Erythroblast (primary cell): ENCODE data around the gene SLFN12L.

ENCODE experiments used
- DNase-seq, 2 experiments: peaks; one replicate each; lab custom pipeline; 2025; lab: John Stamatoyannopoulos, UW
- GATA1 ChIP-seq: IDR thresholded peaks from 2 replicates; pipeline ENCODE4 v1.6.1; 2011; ENCODE audit warnings: low read depth, mild to moderate bottlenecking, control low read depth, low read length, moderate library complexity
- POLR2A ChIP-seq: IDR thresholded peaks from 2 replicates; pipeline ENCODE4 v1.6.1; 2011; ENCODE audit warnings: mild to moderate bottlenecking, low read length

The SLFN12L gene

GRCh38 chr17:35449371-35449931 lies 88.0 kb downstream of the SLFN12L start:
- no peak for TF ChIP-seq GATA1
- no peak for TF ChIP-seq POLR2A
- DNase-seq = peak; percentile 21 to 42

GRCh38 chr17:35448899-35449227 lies 88.6 kb downstream of the SLFN12L start:
- TF ChIP-seq POLR2A = peak; percentile 30
- TF ChIP-seq GATA1 = no peak
- DNase-seq = no peak

- no peak for TF ChIP-seq GATA1
- peak; percentile 77 for TF ChIP-seq POLR2A
Observed at GRCh38 chr17:35448214-35448898, 89.1 kb downstream of the SLFN12L start, which contains the start of gene SLFN13. TSS of gene SLFN13 (minus strand) at chr17:35448766. CDS start at chr17:35445680, 3,086 bp downstream.

GRCh38 chr17:35447499-35447898 lies 90.0 kb downstream of the SLFN12L start:
- DNase-seq = peak; percentile 29 to 31
- TF ChIP-seq GATA1 = no peak
- TF ChIP-seq POLR2A = no peak

More at GRCh38 chr17:35448214-35448898, 89.1 kb downstream of the SLFN12L start, which contains the start of gene SLFN13:
- peak; percentile 83 to 90 for DNase-seq

- no peak for DNase-seq
- TF ChIP-seq GATA1 = no peak
- TF ChIP-seq POLR2A = no peak
Observed at GRCh38 chr17:35438433-35438832, 99.0 kb downstream of the SLFN12L start.

- peak; percentile 57 to 72 for DNase-seq
- TF ChIP-seq GATA1 = no peak
- TF ChIP-seq POLR2A = no peak
Observed at GRCh38 chr17:35433075-35433894, 104.2 kb downstream of the SLFN12L start.

- peak; percentile 43 to 58 for DNase-seq
- TF ChIP-seq GATA1 (no peak), POLR2A (no peak)
Observed at GRCh38 chr17:35432176-35433074, 105.1 kb downstream of the SLFN12L start, which contains the start of gene SLFN12. TSS of gene SLFN12 (minus strand) at chr17:35432500. CDS start at chr17:35423028, 9,472 bp downstream.

GRCh38 chr17:35429702-35430101 lies 107.8 kb downstream of the SLFN12L start:
- no peak for TF ChIP-seq POLR2A
- no peak for TF ChIP-seq GATA1
- DNase-seq = no peak

- DNase-seq = no peak
- TF ChIP-seq POLR2A = no peak
Observed at GRCh38 chr17:35428229-35428628, 109.2 kb downstream of the SLFN12L start.

- TF ChIP-seq POLR2A (no peak), GATA1 (no peak)
- DNase-seq = no peak
Observed at GRCh38 chr17:35423761-35424160, 113.7 kb downstream of the SLFN12L start.
